H1 (cell line): ENCODE results near the gene ASTN2. TPM values are rescaled to one million over a fixed set of nuclear protein-coding genes. Genes with fewer than 3 reads are reported as not detected.

Experiments
- EGR1 ChIP-seq: IDR thresholded peaks from 2 replicates; pipeline ENCODE4 v1.6.1; 2011; ENCODE audit warnings: low read depth, low read length, borderline replicate concordance
- MAFK ChIP-seq: IDR thresholded peaks from 2 replicates; pipeline ENCODE4 v1.6.1; 2012; ENCODE audit warnings: low read depth, mild to moderate bottlenecking, improper control_type of control experiment, low read length
- POLR2A ChIP-seq, 2 experiments: IDR thresholded peaks; 1 replicate in 1 of 2; 2 replicates in 1 of 2; pipeline ENCODE4 v1.6.1; 2011; ENCODE audit warnings: low read depth in 2 of 2, low read length in 2 of 2, mild to moderate bottlenecking in 2 of 2; ENCODE audit errors: control extremely low read depth in 1 of 2
- POLR2AphosphoS5 ChIP-seq: IDR thresholded peaks from 2 replicates; pipeline ENCODE4 v1.6.1; 2011; ENCODE audit warnings: low read depth, low read length
- RAD21 ChIP-seq, 2 experiments: IDR thresholded peaks in 1 of 2; conservative IDR thresholded peaks in 1 of 2; 2 replicates each; pipeline ENCODE4 v1.6.1; 2011; ENCODE audit warnings: low read depth in 2 of 2, low read length in 2 of 2, improper control_type of control experiment in 1 of 2, inconsistent platforms in 1 of 2, mild to moderate bottlenecking in 1 of 2, moderate library complexity in 1 of 2
- SAP30 ChIP-seq: fragments of 300-600 bp; sonication (generic); IDR thresholded peaks from 2 replicates; pipeline ENCODE4 v1.7.1; 2012; ENCODE audit warnings: low read length, moderate library complexity, mild to moderate bottlenecking, inconsistent platforms; ENCODE audit not compliant: insufficient read depth, insufficient replicate concordance
- SIRT6 ChIP-seq: IDR thresholded peaks from one replicate; pipeline ENCODE4 v1.7.1; 2012; ENCODE audit warnings: low read length, inconsistent platforms
- SP2 ChIP-seq: IDR thresholded peaks from 2 replicates; pipeline ENCODE4 v1.6.1; 2012; ENCODE audit warnings: mild to moderate bottlenecking, low read length, inconsistent platforms
- YY1 ChIP-seq: IDR thresholded peaks from 2 replicates; pipeline ENCODE4 v1.6.1; 2011; ENCODE audit warnings: low read depth, mild to moderate bottlenecking, low read length
- polyA plus RNA-seq, 7 experiments: library from polyadenylated mRNA; depleted of rRNA in 3 of 7; stranded (reverse) in 5 of 7; unstranded in 2 of 7; fragments of >200 nt in 5 of 7; fragments of 200-250 nt in 2 of 7; gene quantifications; 1 replicate in 5 of 7; 2 replicates in 1 of 7; 4 replicates in 1 of 7; pipeline versions ENCODE4 v1.2.1 to v1.2.3, GENCODE V29; 2011 to 2013; ENCODE audit warnings: missing spikeins in 2 of 7, mixed read lengths in 2 of 7
- total RNA-seq: library from RNA; stranded (reverse); fragmentation: NEBNext Ultra II Directional; extraction: Animal tissue kit (Norgen Biotek cat#: 25700); gene quantifications from 2 replicates; pipeline ENCODE4 v1.2.1, GENCODE V29; 2021
- TF ChIP-seq, protein P1 (sequence below): fragments of 300-600 bp; sonication (generic); IDR thresholded peaks from 2 replicates; pipeline ENCODE4 v1.7.1; 2012; ENCODE audit warnings: low read length, moderate library complexity, mild to moderate bottlenecking, inconsistent platforms; ENCODE audit not compliant: insufficient replicate concordance

Gene ASTN2
- total and polyA plus RNA-seq, 2 of the 8 experiments (the other 6 are each of a cell fraction or from before 2014, with no cell fraction given): 8.2 to 13.7 TPM

DNA sequence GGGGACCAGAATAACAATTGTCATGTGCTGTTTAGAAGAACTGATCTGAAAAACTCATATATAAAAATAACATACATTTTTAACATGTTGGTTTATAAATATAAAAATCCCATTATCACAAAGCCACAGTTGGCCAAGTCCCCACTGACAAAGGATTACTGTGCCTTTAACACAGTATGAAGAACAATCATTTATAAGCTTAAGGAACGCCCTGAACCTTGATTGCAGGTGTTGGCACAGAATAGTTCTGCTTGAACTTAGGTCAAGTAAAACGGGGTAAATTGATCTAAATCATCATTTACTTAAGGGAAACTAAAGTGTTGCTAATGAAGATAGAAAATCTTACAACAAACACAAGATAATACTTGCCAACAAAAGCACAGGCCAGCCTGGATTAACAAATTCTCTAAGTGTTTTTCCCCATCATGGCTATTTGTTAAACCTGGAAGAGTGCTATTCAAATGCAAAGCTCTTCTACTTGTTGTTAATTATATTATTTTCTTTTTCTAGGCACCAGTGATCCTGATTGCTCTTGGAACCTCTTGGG lies 46.1 kb downstream of the ASTN2 start (continued):
- TF ChIP-seq RAD21 (IDR thresholded peaks at IDR 0.05 in 1 of 2, conservative IDR thresholded peaks at IDR 0.05 in 1 of 2; ENCODE audit: low read depth in 2 of 2, low read length in 2 of 2): no peak
- TF ChIP-seq MAFK: no peak
- TF ChIP-seq, protein P1, sequence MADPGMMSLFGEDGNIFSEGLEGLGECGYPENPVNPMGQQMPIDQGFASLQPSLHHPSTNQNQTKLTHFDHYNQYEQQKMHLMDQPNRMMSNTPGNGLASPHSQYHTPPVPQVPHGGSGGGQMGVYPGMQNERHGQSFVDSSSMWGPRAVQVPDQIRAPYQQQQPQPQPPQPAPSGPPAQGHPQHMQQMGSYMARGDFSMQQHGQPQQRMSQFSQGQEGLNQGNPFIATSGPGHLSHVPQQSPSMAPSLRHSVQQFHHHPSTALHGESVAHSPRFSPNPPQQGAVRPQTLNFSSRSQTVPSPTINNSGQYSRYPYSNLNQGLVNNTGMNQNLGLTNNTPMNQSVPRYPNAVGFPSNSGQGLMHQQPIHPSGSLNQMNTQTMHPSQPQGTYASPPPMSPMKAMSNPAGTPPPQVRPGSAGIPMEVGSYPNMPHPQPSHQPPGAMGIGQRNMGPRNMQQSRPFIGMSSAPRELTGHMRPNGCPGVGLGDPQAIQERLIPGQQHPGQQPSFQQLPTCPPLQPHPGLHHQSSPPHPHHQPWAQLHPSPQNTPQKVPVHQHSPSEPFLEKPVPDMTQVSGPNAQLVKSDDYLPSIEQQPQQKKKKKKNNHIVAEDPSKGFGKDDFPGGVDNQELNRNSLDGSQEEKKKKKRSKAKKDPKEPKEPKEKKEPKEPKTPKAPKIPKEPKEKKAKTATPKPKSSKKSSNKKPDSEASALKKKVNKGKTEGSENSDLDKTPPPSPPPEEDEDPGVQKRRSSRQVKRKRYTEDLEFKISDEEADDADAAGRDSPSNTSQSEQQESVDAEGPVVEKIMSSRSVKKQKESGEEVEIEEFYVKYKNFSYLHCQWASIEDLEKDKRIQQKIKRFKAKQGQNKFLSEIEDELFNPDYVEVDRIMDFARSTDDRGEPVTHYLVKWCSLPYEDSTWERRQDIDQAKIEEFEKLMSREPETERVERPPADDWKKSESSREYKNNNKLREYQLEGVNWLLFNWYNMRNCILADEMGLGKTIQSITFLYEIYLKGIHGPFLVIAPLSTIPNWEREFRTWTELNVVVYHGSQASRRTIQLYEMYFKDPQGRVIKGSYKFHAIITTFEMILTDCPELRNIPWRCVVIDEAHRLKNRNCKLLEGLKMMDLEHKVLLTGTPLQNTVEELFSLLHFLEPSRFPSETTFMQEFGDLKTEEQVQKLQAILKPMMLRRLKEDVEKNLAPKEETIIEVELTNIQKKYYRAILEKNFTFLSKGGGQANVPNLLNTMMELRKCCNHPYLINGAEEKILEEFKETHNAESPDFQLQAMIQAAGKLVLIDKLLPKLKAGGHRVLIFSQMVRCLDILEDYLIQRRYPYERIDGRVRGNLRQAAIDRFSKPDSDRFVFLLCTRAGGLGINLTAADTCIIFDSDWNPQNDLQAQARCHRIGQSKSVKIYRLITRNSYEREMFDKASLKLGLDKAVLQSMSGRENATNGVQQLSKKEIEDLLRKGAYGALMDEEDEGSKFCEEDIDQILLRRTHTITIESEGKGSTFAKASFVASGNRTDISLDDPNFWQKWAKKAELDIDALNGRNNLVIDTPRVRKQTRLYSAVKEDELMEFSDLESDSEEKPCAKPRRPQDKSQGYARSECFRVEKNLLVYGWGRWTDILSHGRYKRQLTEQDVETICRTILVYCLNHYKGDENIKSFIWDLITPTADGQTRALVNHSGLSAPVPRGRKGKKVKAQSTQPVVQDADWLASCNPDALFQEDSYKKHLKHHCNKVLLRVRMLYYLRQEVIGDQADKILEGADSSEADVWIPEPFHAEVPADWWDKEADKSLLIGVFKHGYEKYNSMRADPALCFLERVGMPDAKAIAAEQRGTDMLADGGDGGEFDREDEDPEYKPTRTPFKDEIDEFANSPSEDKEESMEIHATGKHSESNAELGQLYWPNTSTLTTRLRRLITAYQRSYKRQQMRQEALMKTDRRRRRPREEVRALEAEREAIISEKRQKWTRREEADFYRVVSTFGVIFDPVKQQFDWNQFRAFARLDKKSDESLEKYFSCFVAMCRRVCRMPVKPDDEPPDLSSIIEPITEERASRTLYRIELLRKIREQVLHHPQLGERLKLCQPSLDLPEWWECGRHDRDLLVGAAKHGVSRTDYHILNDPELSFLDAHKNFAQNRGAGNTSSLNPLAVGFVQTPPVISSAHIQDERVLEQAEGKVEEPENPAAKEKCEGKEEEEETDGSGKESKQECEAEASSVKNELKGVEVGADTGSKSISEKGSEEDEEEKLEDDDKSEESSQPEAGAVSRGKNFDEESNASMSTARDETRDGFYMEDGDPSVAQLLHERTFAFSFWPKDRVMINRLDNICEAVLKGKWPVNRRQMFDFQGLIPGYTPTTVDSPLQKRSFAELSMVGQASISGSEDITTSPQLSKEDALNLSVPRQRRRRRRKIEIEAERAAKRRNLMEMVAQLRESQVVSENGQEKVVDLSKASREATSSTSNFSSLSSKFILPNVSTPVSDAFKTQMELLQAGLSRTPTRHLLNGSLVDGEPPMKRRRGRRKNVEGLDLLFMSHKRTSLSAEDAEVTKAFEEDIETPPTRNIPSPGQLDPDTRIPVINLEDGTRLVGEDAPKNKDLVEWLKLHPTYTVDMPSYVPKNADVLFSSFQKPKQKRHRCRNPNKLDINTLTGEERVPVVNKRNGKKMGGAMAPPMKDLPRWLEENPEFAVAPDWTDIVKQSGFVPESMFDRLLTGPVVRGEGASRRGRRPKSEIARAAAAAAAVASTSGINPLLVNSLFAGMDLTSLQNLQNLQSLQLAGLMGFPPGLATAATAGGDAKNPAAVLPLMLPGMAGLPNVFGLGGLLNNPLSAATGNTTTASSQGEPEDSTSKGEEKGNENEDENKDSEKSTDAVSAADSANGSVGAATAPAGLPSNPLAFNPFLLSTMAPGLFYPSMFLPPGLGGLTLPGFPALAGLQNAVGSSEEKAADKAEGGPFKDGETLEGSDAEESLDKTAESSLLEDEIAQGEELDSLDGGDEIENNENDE: no peak
- TF ChIP-seq POLR2A (IDR thresholded peaks at IDR 0.05; ENCODE audit: control extremely low read depth in 1 of 2, low read depth in 2 of 2, low read length in 2 of 2): no peak
- no peak for TF ChIP-seq SAP30
- TF ChIP-seq YY1: no peak
- TF ChIP-seq EGR1: no peak
- TF ChIP-seq SIRT6: no peak
- no peak for TF ChIP-seq SP2
- no peak for TF ChIP-seq POLR2AphosphoS5
- TF ChIP-seq, all 59 proteins: peak for 0
